Esophagus muscularis mucosa (tissue), 4 donors: ENCODE data around the gene SETD7. TPM values are rescaled to one million over a fixed set of nuclear protein-coding genes. Genes with fewer than 3 reads are reported as not detected.

Experiments used
- DNase-seq: peaks from one replicate; pipeline ENCODE4 v3.0.0-alpha.2; 2017; ENCODE audit errors: extremely low spot score
- H3K27ac ChIP-seq, 4 donors: fragments of 200-600 bp; sonication (generic); replicated peaks in 1 of 4; 1 replicate in 3 of 4; 2 replicates in 1 of 4; pipeline ENCODE4 v1.5.1; 2016 to 2019; ENCODE audit warnings: mild to moderate bottlenecking in 1 of 4
- H3K27me3 ChIP-seq, 4 donors: fragments of 200-600 bp; sonication (generic); one replicate each; pipeline versions ENCODE4 v1.5.1 to v1.6.0; 2016 to 2019
- H3K36me3 ChIP-seq, 4 donors: fragments of 200-600 bp; sonication (generic); one replicate each; pipeline ENCODE4 v1.5.1; 2016 to 2019
- H3K4me1 ChIP-seq, 4 donors: fragments of 200-600 bp; sonication (generic); one replicate each; pipeline ENCODE4 v1.5.1; 2016 to 2019
- H3K4me3 ChIP-seq, 4 donors: fragments of 200-600 bp; sonication (generic); 1 replicate in 2 of 4; 2 replicates in 2 of 4; pipeline ENCODE4 v1.5.1; 2016 to 2019; ENCODE audit warnings: mild to moderate bottlenecking in 4 of 4, moderate library complexity in 1 of 4
- H3K9me3 ChIP-seq, 4 donors: fragments of 200-600 bp; sonication (generic); 1 replicate in 3 of 4; 2 replicates in 1 of 4; pipeline ENCODE4 v1.5.1; 2016 to 2019
- CTCF ChIP-seq, 3 experiments: fragments of 200-600 bp in 2 of 3; fragments of 450-650 bp in 1 of 3; sonication (generic) in 2 of 3; IDR thresholded peaks; one replicate each; pipeline ENCODE4 v1.5.1; 2017 to 2019; ENCODE audit warnings: antibody characterized with exemption in 3 of 3, mild to moderate bottlenecking in 2 of 3, moderate library complexity in 1 of 3
- EP300 ChIP-seq: sonication (generic); formaldehyde crosslinking; IDR thresholded peaks from one replicate; pipeline ENCODE4 v1.6.1; 2017; ENCODE audit warnings: antibody characterized with exemption
- POLR2A ChIP-seq: fragments of 450-650 bp; IDR thresholded peaks from one replicate; pipeline ENCODE4 v1.6.1; 2017; ENCODE audit warnings: antibody characterized with exemption, moderate library complexity, mild to moderate bottlenecking, low read depth
- POLR2AphosphoS5 ChIP-seq, 2 donors: sonication (generic); formaldehyde crosslinking; IDR thresholded peaks; one replicate each; pipeline ENCODE4 v1.6.1; 2017; ENCODE audit warnings: antibody characterized with exemption in 2 of 2
- WGBS: methylation state at CpG from one replicate; pipeline ENCODE4 v1.1.5; 2018; 5-methylcytosine and 5-hydroxymethylcytosine counted together
- intact Hi-C: fragments of 100-400 bp; cut with DNase I; formaldehyde crosslinking; loops from one replicate; pipeline ENCODE4 v1.15.1; 2023
- total RNA-seq, 4 donors: library from RNA; depleted of rRNA; stranded (reverse); fragments of >200 nt; gene quantifications; one replicate each; pipeline versions ENCODE4 v1.1.0 to v1.2.1, GENCODE V29; 2016

Gene SETD7
- total RNA-seq, 4 donors from 2014 or later, result 54.4 to 96.0 (median 63.9) TPM

GRCh38 chr4:139587446-139587845 is 31.4 kb upstream of the SETD7 start:
- no peaks in the 10 kb centered on the region for H3K9me3 ChIP-seq
- H3K27ac ChIP-seq, result no peak overlapping the region
- DNase-seq, result peak; percentile 66
- no peaks in the 10 kb centered on the region for H3K36me3 ChIP-seq
- H3K4me3 ChIP-seq, result no peak overlapping the region
- H3K4me1 ChIP-seq, result no peaks in the 10 kb centered on the region
- intact Hi-C loops, result no loop called here
- WGBS, result 95% methylated on average over 4 of the region's 4 CpGs
- TF ChIP-seq CTCF (IDR thresholded peaks at IDR 0.05) (no peak), POLR2AphosphoS5 (IDR thresholded peaks at IDR 0.05) (no peak), EP300 (no peak)
- H3K27me3 ChIP-seq, result no peaks in the 10 kb centered on the region

- Histone ChIP-seq H3K4me3 (no peak overlapping the region), H3K36me3 (no peaks in the 10 kb centered on the region), H3K9me3 (no peaks in the 10 kb centered on the region), H3K4me1 (no peaks in the 10 kb centered on the region), H3K27me3 (no peaks in the 10 kb centered on the region), H3K27ac (no peak overlapping the region)
- intact Hi-C loops, result no loop called here
- WGBS, result 87% methylated on average over 4 of the region's 4 CpGs
- TF ChIP-seq EP300 (no peak), CTCF (IDR thresholded peaks at IDR 0.05) (no peak), POLR2A (no peak), POLR2AphosphoS5 (IDR thresholded peaks at IDR 0.05) (no peak)
- no peak for DNase-seq
Measured at GRCh38 chr4:139585473-139585872, 29.5 kb upstream of the SETD7 start.

GRCh38 chr4:139584784-139585183 is 28.8 kb upstream of the SETD7 start:
- H3K9me3 ChIP-seq, result no peaks in the 10 kb centered on the region
- intact Hi-C loops, result no loop called here
- no peak for DNase-seq
- WGBS, result 60% methylated on average over 2 of the region's 2 CpGs
- TF ChIP-seq POLR2A (no peak), CTCF (IDR thresholded peaks at IDR 0.05) (no peak), POLR2AphosphoS5 (IDR thresholded peaks at IDR 0.05) (no peak), EP300 (no peak)
- H3K27me3 ChIP-seq, result no peaks in the 10 kb centered on the region
- no peak overlapping the region for H3K27ac ChIP-seq
- H3K4me1 ChIP-seq, result no peaks in the 10 kb centered on the region
- no peak overlapping the region for H3K4me3 ChIP-seq
- no peaks in the 10 kb centered on the region for H3K36me3 ChIP-seq

- H3K4me3 ChIP-seq, result no peak overlapping the region
- H3K4me1 ChIP-seq, result no peaks in the 10 kb centered on the region
- WGBS, result 78% methylated on average over 2 of the region's 2 CpGs
- H3K27ac ChIP-seq, result no peak overlapping the region
- DNase-seq, result no peak
- H3K27me3 ChIP-seq, result no peaks in the 10 kb centered on the region
- intact Hi-C loops, result no loop called here
- no peaks in the 10 kb centered on the region for H3K9me3 ChIP-seq
- TF ChIP-seq CTCF (IDR thresholded peaks at IDR 0.05) (no peak), EP300 (no peak), POLR2A (no peak), POLR2AphosphoS5 (IDR thresholded peaks at IDR 0.05) (no peak)
- no peaks in the 10 kb centered on the region for H3K36me3 ChIP-seq
Measured at GRCh38 chr4:139584013-139584412, 28.0 kb upstream of the SETD7 start.

- H3K9me3 ChIP-seq, result no peaks in the 10 kb centered on the region
- no peak overlapping the region for H3K4me3 ChIP-seq
- TF ChIP-seq POLR2A, result no peak
- no peak for TF ChIP-seq EP300
- no peak for TF ChIP-seq POLR2AphosphoS5 (IDR thresholded peaks at IDR 0.05)
- TF ChIP-seq CTCF (IDR thresholded peaks at IDR 0.05), result no peak
- H3K27ac ChIP-seq, result no peak overlapping the region
- DNase-seq, result no peak
- 70% methylated on average over 4 of the region's 4 CpGs for WGBS
- no peaks in the 10 kb centered on the region for H3K4me1 ChIP-seq
- intact Hi-C loops, result no loop called here
- no peaks in the 10 kb centered on the region for H3K27me3 ChIP-seq
- H3K36me3 ChIP-seq, result no peaks in the 10 kb centered on the region
Measured at GRCh38 chr4:139582044-139582443, 26.0 kb upstream of the SETD7 start.
